ENCODE results near the gene STK33.

GRCh38 chr11:8615291-8616032 is 21.4 kb upstream of the STK33 start:
- TF ChIP-seq CTCF (IDR thresholded peaks at IDR 0.05; ENCODE audit: poor library complexity, severe bottlenecking) (no peak), TAF1 (IDR thresholded peaks at IDR 0.05; ENCODE audit: low read depth) (no peak), EZH2 (IDR thresholded peaks at IDR 0.05; ENCODE audit: borderline replicate concordance, insufficient read depth, low read length, poor library complexity, severe bottlenecking) (no peak), EP300 (conservative IDR thresholded peaks at IDR 0.05; ENCODE audit: poor library complexity, severe bottlenecking) (no peak)

All from neural cell (in vitro differentiated cells).